AML-193 (cell line): Measurements from ENCODE around the gene ACRV1.
A peak's percentile ranks its signal among the peaks of the same experiment; 100 is the strongest.

Source experiments
- DNase-seq, 2 experiments: peaks; one replicate each; lab custom pipeline; 2025; lab: John Stamatoyannopoulos, UW

ACRV1 gene

DNA sequence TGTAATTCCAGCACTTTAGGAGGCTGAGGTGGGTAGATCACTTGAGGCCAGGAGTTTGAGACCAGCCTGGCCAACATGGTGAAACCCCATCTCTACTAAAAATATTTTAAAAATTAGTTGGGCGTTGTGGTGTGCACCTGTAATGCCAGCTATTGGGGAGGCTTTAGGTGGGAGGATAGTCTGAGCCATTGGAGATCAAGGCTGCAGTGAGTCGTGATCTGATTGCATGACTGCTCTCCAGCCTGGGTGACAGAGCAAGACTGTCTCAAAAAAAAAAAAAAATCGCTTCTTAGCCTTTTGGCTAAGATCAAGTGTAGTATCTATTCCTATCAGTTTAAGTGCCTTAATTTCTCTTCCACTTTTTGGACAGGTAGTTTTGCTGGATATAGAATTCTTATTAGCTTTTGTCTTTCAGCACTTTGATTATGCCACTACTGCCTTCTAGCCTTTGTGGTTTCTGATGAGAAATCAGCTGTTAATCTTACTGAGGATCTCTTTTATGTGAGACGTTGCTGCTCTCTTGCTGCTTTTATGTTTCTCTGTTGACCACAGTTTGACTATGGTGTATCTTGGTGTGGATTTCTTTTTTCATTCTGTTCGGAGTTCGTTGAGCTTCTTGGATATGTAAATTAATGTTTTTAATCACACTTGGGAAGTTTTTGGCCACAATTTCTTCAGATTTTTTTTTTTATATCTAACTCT is 31.0 kb downstream of the ACRV1 start:
- DNase-seq: no peak

DNA sequence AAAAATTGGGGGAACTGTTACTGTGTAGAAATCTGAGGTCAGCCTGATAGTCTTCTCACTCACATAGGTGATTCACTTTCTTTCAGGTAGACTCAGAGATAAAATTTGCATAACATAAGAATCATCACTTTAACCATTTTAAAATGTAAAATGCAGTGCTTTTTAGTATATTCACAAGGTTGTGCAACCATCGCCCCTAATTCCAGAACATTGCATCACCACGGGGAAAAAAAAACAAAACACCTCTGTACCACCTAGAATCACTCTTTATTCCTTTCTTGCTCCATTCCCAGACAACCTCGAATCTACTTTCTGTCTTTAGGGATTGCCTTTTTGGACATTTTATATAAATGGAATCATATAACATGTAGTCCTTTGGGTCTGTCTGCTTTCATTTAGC is 34.8 kb downstream of the ACRV1 start:
- DNase-seq: no peak

DNA sequence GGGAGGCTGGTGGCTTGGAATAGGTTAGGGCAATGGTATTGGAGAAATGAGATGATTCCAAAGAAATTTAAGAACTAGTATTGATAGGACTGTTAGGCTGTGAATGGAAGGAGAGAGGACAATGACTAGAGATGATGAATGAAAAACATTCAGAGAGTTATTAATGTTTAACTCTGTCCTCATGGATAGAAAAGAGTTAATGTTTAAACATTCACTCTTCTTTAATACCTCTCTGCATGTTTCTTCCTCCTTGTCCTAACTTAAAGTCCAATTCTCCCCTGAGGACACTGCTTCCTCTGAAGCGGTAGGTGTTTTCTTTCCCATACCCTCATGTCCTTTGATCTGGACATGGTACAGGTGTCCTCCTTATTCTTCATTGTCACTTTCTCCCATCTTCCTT is 42.3 kb downstream of the ACRV1 start:
- no peak for DNase-seq

DNA sequence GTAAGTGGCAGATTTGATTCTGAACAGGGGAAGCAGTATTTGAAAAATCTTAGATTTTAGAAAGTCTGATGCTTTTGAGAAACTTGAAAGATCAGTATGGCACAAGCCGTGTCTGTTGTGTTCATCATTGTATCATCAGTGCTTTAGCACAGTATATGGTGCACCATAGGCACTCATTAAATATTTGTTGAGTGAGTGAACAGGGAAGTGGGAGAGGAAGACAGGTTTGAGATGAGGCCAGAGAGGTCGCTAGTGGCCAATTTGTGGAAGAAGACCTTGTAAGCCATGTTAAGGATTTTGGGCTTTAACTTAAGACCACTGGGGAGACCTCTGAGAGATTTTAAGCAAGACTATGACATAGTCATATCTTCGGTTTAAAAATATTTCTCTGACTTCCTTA is 42.8 kb downstream of the ACRV1 start:
- no peak for DNase-seq

DNA sequence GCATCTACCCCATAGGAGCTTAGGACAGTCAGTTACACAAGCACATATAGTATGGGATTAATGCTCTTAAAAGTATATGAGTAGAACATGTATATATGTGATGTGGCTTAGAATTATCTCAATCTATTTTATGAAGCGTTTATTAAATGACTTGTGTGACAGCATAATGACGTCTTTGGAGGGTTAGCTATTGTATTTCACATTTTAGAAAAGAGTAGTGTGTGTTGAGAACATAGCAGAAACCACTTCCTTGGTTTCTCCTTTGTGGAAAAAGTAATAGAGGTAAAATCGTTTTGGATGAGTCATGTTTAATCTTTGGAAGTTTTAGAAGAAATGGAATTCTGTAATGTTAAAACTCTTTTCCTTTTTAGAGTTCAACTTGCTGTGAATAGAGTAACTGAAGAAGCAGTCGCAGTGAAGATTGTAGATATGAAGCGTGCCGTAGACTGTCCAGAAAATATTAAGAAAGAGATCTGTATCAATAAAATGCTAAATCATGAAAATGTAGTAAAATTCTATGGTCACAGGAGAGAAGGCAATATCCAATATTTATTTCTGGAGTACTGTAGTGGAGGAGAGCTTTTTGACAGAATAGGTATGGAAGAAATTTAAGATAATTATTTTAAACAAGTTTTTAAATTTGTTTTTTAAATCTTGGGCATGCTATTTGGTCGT is 53.3 kb downstream of the ACRV1 start:
- DNase-seq: no peak

DNA sequence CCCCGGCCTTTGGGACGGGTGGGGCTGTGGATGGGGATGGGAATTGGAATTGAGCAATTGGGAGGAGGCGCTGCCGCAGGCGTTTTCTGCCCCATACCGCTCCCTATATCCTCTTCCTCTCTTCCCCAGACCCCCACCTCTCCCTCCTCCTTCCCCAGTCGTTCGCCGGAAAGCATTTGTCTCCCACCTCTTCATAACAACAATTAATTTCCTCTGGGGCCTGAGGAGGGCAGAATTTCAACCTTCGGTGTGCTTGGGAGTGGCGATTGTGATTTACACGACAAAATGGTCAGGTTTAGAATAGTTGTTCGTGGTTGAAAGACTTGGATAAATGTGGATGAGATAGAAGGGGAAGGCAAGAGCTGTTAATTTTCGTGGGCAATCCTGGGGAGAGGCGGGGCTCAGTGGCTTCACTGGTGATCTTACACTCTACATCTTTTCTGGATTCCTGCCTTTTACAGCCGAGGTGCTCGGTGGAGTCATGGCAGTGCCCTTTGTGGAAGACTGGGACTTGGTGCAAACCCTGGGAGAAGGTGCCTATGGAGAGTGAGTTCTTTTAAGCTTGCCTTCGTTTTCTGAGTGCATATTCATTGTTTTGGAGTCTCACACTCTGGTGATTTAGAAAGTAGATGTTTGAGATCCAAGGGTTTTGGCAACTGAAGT is 54.2 kb downstream of the ACRV1 start:
- peak; percentile 48 to 57 for DNase-seq

DNA sequence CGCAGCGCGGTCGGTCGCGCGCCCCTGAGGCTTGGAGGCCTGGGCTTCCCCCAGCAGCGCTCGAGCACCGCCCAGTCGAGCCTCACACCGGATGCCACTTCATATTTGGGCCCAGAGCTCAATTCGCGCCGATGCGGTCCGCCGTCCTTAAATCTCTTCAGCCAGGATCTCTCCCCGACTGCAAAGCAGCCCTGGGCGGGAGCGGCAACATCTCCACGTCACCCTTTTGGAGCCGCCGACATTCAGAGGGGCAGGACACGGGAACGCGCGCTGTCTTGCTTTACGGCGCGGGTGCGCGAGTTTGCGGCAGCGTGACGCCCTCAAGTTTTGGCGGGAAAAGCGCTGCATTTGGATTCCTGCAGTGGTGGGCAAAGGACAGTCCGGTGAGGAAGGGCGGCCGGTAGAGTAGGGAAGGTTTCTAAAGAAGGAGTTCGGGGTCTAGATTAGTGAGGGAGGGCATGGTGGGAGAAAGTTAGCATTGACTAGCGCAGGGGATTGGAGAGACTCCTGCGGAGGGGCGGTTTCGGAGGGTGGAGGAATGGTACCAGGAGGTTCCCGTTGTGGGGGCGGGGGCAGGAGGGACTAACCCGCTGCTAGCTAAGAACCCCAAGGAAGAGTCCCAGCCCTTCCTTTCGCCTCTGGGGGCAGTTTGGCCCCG is 54.9 kb downstream of the ACRV1 start:
- DNase-seq: peak; percentile 74 to 77

DNA sequence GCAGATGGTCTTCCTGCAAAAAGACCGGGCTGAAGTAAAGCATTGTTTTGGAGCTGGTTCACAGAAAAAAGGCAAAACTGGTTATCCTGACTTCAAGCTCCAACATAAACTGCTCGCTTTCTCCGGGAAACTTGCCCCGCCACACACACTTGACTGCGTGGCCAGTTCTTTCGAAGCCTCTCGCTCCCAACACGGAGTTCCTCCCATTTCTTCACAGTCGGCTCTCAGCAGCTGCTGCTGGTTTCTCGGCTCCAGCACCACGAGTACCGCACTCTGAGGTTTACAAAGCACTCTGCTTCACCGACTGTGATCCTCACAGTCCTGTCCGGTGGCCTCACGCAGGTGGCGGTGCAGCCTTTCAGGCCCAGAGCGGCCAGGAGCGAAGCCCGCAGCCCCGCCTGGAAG is 55.4 kb downstream of the ACRV1 start:
- DNase-seq: peak; percentile 9 to 47

DNA sequence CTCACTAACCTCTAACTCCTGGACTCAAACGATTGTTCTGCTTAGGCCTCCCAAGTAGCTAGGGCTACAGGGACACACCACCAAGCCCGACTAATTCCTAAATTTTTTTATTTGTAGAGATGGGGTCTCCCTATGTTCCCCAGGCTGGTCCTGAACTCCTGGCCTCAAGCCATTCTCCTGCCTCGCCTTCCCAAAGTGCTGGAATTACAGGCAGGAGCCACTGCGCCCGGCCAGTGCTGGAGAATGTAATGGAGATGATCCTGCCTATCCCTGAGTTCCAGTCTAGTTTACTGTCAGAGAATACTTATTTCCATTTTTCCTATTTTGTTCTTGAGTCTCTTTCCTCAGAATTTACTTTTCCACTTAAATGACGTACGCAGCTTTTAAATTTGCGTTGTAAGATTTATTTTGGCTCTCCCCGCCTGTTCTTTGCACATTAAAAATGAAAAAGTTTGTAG is 55.9 kb downstream of the ACRV1 start, which contains the start of gene CHEK1:
Gene CHEK1, plus strand, starts transcription at position 408 of the 458 bp plus-strand sequence. CDS start 1,606 bp downstream, outside the sequence.
- no peak for DNase-seq

DNA sequence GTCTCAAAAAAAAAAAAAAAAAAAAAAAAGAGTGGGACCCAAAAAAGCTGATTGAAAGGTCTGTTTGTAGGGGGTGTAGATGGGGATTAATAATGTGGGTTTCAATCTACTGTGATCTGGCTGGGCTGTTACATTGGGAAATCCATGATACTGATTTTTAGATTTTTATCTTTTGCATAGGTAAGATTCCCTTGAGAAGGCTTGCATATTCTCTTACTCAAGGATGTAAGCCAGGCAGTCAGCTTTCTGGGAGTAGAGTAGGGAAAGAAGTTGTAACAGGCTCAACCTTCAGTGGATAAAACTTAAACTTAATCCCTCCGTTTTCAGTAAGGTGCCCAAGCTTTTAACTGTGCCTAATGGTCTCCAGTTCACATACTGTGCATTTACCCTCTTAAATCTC is 57.6 kb downstream of the ACRV1 start:
- no peak for DNase-seq

DNA sequence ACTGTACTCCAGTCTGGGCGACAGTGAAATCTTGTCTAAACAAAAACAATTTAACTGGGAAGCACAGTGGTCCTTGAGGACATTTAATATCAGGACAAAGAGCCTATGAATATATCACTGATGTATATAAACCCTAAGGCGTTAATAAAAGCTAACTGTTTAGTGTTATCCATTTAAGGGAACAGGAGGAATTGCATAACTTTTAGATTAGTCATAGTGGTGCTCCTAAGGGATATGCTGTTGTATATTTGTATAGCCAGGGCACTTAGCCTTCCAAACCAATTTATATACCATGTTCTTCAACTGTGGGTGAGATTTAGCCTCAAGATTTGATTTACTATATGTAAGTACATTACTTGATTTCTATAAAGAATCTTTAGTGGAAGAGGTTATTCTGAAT is 58.7 kb downstream of the ACRV1 start:
- DNase-seq: no peak
